Measurements from ENCODE around the gene FKBP11. TPM values are rescaled to one million over a fixed set of nuclear protein-coding genes. Genes with fewer than 3 reads are reported as not detected.
A peak's percentile ranks its signal among the peaks of the same experiment; 100 is the strongest.

FKBP11 gene
- total RNA-seq, 1 experiment from 2014 or later, result 25.5 TPM

DNA sequence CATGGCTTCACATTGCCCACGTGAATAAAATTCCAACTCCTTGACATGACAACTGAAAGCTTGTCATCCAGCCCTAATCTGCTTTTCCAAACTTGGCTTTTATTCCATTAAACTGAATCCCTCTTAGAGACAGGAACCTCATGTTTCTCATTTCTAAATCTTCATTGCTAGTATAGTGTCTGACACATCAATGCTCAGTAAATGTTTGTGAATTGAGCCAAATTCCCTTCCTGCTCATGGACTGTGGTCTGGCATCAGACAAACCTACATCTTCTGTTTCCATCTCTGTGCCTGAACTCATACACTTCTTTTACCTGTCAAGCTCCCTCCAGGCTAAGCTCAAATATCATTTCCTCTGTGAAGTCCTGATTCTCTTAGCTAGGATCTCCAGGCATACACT, 4.3 kb upstream of the FKBP11 start:
- TF ChIP-seq CTCF (conservative IDR thresholded peaks at IDR 0.05), result no peak
- no peak for TF ChIP-seq EZH2 (IDR thresholded peaks at IDR 0.05; ENCODE audit: low read depth)
- Histone ChIP-seq H3K9me3 (ENCODE audit: insufficient read depth, low read depth) (no peaks in the 10 kb centered on the region), H3K27ac (no peak overlapping the region), H3K27me3 (ENCODE audit: insufficient read depth, low read depth) (no peaks in the 10 kb centered on the region), H3F3A (ENCODE audit: insufficient read depth, low read depth) (peaks cover 37% of the 10 kb centered on the region), H3K36me3 (ENCODE audit: low read depth) (peaks cover 23% of the 10 kb centered on the region), H3K4me1 (replicated peaks; ENCODE audit: insufficient read depth) (no peaks in the 10 kb centered on the region), H4K20me1 (ENCODE audit: insufficient read depth) (peaks cover 10% of the 10 kb centered on the region; the same call in 1 of the 2 replicates), H3K4me2 (no peak overlapping the region), H3K79me2 (ENCODE audit: low read depth) (no peaks in the 10 kb centered on the region), H2AFZ (no peak overlapping the region), H3K4me3 (no peak overlapping the region), H3K9me2 (ENCODE audit: insufficient read depth) (no peaks in the 10 kb centered on the region)
- CTCF ChIA-PET, result no interaction called here
- no peak for DNase-seq
- POLR2A ChIA-PET (ENCODE audit: unreplicated experiment), result no interaction called here
- BruUV-seq (replicated peaks), result no TSS peak
- intact Hi-C loops (cut with micrococcal nuclease; ENCODE audit: unreplicated experiment), result no loop called here

DNA sequence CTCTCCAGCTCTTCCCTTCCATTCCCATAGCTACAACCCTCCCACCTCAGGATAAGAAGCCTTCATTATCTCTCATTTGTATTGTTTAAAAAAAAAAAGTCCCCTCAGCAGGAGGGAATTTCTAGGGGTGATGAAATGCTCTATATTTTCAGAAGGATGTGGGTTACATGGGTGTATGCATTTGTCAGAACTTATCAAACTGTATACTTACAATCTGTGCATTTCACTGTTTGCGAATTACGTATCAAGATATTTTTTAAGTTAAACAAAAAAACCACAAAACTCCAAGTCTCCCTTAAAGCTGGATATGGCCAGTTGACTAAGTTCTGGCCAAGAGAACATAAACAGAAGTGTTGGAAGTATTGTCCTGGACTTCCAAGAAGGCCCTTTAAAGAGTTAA, 2.0 kb upstream of the FKBP11 start:
- no peaks in the 10 kb centered on the region for H3K4me1 ChIP-seq (replicated peaks; ENCODE audit: insufficient read depth)
- intact Hi-C loops (cut with micrococcal nuclease; ENCODE audit: unreplicated experiment), result no loop called here
- H3K4me2 ChIP-seq, result no peak overlapping the region
- H3K27ac ChIP-seq, result no peak overlapping the region
- H3F3A ChIP-seq (ENCODE audit: insufficient read depth, low read depth), result peaks cover 32% of the 10 kb centered on the region
- H3K79me2 ChIP-seq (ENCODE audit: low read depth), result no peaks in the 10 kb centered on the region
- POLR2A ChIA-PET (ENCODE audit: unreplicated experiment), result no interaction called here
- BruUV-seq (replicated peaks), result no TSS peak
- H3K27me3 ChIP-seq (ENCODE audit: insufficient read depth, low read depth), result no peaks in the 10 kb centered on the region
- no peaks in the 10 kb centered on the region for H3K9me2 ChIP-seq (ENCODE audit: insufficient read depth)
- peaks cover 8% of the 10 kb centered on the region; the same call in 1 of the 2 replicates for H3K36me3 ChIP-seq (ENCODE audit: low read depth)
- H3K9me3 ChIP-seq (ENCODE audit: insufficient read depth, low read depth), result no peaks in the 10 kb centered on the region
- CTCF ChIA-PET, result interaction anchor here (0.6 kb wide), 1 partner anchor 13 kb away, joined by 3 read pairs; no protein-coding TSS in a partner anchor
- no peak for TF ChIP-seq EZH2 (IDR thresholded peaks at IDR 0.05; ENCODE audit: low read depth)
- TF ChIP-seq CTCF (conservative IDR thresholded peaks at IDR 0.05), result no peak
- DNase-seq, result no peak
- no peak overlapping the region for H3K4me3 ChIP-seq
- no peak overlapping the region for H2AFZ ChIP-seq
- 0 out of 2 replicates have a peak, but pooled peaks cover 3% of the 10 kb centered on the region for H4K20me1 ChIP-seq (ENCODE audit: insufficient read depth)

- H3K36me3 ChIP-seq (ENCODE audit: low read depth), result no peaks in the 10 kb centered on the region
- ChIA-PET CTCF (no interaction called here), POLR2A (ENCODE audit: unreplicated experiment) (interaction anchor here (0.5 to 0.6 kb wide), 3 partner anchors 71 to 1218 kb away, joined by 4 to 8 read pairs (median 7); no protein-coding TSS in a partner anchor)
- TF ChIP-seq EZH2 (IDR thresholded peaks at IDR 0.05; ENCODE audit: low read depth), result no peak
- TF ChIP-seq CTCF (conservative IDR thresholded peaks at IDR 0.05), result peak; percentile 33; the same call in 1 of the 2 replicates
- H3K4me2 ChIP-seq, result peak overlapping the region; percentile 67
- peak in 1 of 2 experiments; percentile 23 for DNase-seq
- no peaks in the 10 kb centered on the region for H3K27me3 ChIP-seq (ENCODE audit: insufficient read depth, low read depth)
- H4K20me1 ChIP-seq (ENCODE audit: insufficient read depth), result 0 out of 2 replicates have a peak, but pooled peaks cover 3% of the 10 kb centered on the region
- peaks cover 23% of the 10 kb centered on the region for H3F3A ChIP-seq (ENCODE audit: insufficient read depth, low read depth)
- H2AFZ ChIP-seq, result no peak overlapping the region
- no peaks in the 10 kb centered on the region for H3K4me1 ChIP-seq (replicated peaks; ENCODE audit: insufficient read depth)
- no peaks in the 10 kb centered on the region for H3K9me2 ChIP-seq (ENCODE audit: insufficient read depth)
- no peaks in the 10 kb centered on the region for H3K79me2 ChIP-seq (ENCODE audit: low read depth)
- BruUV-seq (replicated peaks), result no TSS peak
- H3K9me3 ChIP-seq (ENCODE audit: insufficient read depth, low read depth), result no peaks in the 10 kb centered on the region
- intact Hi-C loops (cut with micrococcal nuclease; ENCODE audit: unreplicated experiment), result no loop called here
- H3K4me3 ChIP-seq, result peak overlapping the region; percentile 53; the same call in 1 of the 2 replicates
- H3K27ac ChIP-seq, result no peak overlapping the region
These were observed 532 bp downstream of the FKBP11 start for GRCh38 chr12:48924617-48925303.

Data from PC-9 (cell line).